IPS-18a (cell line): ENCODE measurements around the gene HEXD.

ENCODE experiments used
- H3K27ac ChIP-seq: one replicate; pipeline ENCODE4 v1.5.1; 2013; ENCODE audit warnings: low read length
- H3K27me3 ChIP-seq: one replicate; pipeline ENCODE4 v1.6.1; 2013; ENCODE audit warnings: mild to moderate bottlenecking, low read length; ENCODE audit not compliant: control insufficient read depth, insufficient read depth
- H3K36me3 ChIP-seq: one replicate; pipeline ENCODE4 v1.6.1; 2013; ENCODE audit warnings: low read depth, low read length; ENCODE audit not compliant: control insufficient read depth
- H3K4me1 ChIP-seq: one replicate; pipeline ENCODE4 v1.6.1; 2013; ENCODE audit warnings: low read depth, low read length; ENCODE audit not compliant: control insufficient read depth
- H3K4me3 ChIP-seq: one replicate; pipeline ENCODE4 v1.5.1; 2013; ENCODE audit warnings: low read length
- H3K9ac ChIP-seq: one replicate; pipeline ENCODE4 v1.6.1; 2013; ENCODE audit warnings: mild to moderate bottlenecking, low read length, moderate library complexity
- H3K9me3 ChIP-seq: one replicate; pipeline ENCODE4 v1.6.1; 2013; ENCODE audit warnings: low read depth, low read length; ENCODE audit not compliant: control insufficient read depth

The HEXD gene

GRCh38 chr17:82433560-82434215 is 15.5 kb downstream of the HEXD start:
- Histone ChIP-seq H3K9me3 (no peaks in the 10 kb centered on the region), H3K4me1 (no peaks in the 10 kb centered on the region), H3K27me3 (no peaks in the 10 kb centered on the region), H3K27ac (no peak overlapping the region), H3K36me3 (peaks cover 6% of the 10 kb centered on the region), H3K9ac (no peak overlapping the region), H3K4me3 (no peak overlapping the region)

- no peak overlapping the region for H3K27ac ChIP-seq
- H3K27me3 ChIP-seq, result no peaks in the 10 kb centered on the region
- H3K4me1 ChIP-seq, result no peaks in the 10 kb centered on the region
- H3K4me3 ChIP-seq, result no peak overlapping the region
- H3K36me3 ChIP-seq, result peaks cover 6% of the 10 kb centered on the region
- H3K9ac ChIP-seq, result no peak overlapping the region
- H3K9me3 ChIP-seq, result no peaks in the 10 kb centered on the region
Measured at GRCh38 chr17:82434216-82434565, 16.0 kb downstream of the HEXD start.

- no peak overlapping the region for H3K27ac ChIP-seq
- peaks cover 6% of the 10 kb centered on the region for H3K36me3 ChIP-seq
- no peaks in the 10 kb centered on the region for H3K27me3 ChIP-seq
Measured at GRCh38 chr17:82435103-82435502, 17.0 kb downstream of the HEXD start.

DNA sequence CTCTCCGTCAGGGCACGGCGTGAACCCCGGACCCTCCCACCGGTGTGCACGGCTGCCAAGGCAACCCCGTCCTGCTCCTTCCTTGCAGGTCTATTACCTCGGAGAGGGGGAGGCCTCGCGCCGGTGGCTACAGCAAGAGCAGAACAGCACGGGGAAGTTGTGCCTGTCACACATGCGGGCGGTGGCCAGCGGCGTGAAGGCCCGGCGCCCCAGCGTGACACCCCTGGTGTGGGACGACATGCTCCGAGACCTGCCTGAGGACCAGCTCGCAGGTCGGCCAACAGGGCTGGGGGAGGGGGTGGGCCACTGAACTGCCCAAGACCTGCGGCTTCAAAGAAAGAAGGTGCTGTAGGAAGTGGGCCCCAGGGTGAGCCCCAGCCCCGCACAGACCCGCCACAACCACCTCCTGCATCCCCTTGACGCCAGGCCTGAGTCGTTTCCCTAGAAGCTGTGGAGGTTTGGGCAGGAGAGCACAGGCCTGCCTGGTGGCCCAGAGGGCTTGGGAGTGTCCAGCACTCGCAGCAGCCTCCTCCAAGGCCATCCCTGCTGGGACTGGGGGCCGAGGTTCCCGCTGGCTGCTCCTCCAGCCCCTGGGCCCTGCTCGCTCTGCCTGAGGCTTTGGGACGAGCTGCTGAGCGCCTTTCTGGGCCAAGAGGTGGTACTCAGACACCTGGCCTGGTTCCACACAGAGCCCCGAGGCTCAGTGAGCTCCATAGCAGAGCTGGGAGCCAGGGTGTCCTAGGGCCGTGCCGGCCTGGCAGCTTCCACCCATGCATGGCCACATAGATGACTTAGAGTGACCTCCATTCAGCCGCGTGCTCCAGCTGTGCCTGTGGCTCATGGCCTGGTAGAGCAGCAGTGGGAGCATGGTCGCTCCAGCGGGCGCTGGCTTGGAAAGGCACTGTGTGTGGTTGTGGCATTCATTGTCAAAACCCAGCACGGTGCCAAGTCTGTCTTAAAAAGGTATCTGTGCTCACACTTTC is 17.7 kb downstream of the HEXD start:
- Histone ChIP-seq H3K27me3 (no peaks in the 10 kb centered on the region), H3K4me3 (no peak overlapping the region), H3K9ac (no peak overlapping the region), H3K4me1 (no peaks in the 10 kb centered on the region), H3K36me3 (peaks cover 6% of the 10 kb centered on the region), H3K9me3 (no peaks in the 10 kb centered on the region), H3K27ac (no peak overlapping the region)

More at GRCh38 chr17:82435103-82435502, 17.0 kb downstream of the HEXD start:
- Histone ChIP-seq H3K9me3 (no peaks in the 10 kb centered on the region), H3K4me1 (no peaks in the 10 kb centered on the region), H3K9ac (no peak overlapping the region), H3K4me3 (no peak overlapping the region)

DNA sequence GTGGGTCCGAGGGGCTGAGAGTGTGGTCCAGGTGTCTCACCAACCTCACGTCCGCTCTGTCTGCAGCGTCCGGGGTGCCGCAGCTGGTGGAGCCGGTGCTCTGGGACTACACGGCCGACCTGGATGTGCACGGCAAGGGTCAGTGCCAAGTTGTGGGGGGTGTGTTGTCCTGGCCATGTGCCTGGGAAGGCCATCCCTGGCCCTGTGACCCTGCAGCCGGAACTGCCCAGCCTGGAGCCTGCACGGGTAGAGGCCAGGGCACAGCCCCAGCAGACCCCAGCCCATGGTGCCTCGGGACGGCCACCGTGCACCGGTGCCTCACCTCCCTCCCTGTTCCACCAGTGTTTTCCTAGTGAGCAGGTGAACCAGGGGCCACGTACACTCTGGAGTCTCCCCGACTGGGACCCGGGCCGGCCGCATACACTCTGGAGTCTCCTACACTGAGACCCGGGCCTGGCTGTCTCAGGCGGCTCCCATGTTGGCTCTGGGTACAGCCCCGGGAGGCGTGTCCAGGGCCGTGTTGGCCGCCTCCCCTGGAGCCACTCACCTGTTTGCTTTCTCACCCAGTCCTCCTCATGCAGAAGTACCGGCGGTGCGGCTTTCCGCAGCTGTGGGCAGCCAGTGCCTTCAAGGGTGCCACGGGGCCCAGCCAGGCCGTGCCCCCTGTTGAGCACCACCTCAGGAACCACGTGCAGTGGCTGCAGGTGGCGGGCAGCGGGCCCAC is 18.6 kb downstream of the HEXD start:
- Histone ChIP-seq H3K36me3 (peaks cover 6% of the 10 kb centered on the region), H3K9ac (no peak overlapping the region), H3K4me1 (no peaks in the 10 kb centered on the region), H3K27me3 (no peaks in the 10 kb centered on the region), H3K4me3 (no peak overlapping the region), H3K27ac (no peak overlapping the region), H3K9me3 (no peaks in the 10 kb centered on the region)

- H3K27me3 ChIP-seq, result no peaks in the 10 kb centered on the region
- H3K27ac ChIP-seq, result no peak overlapping the region
- no peak overlapping the region for H3K4me3 ChIP-seq
- no peak overlapping the region for H3K9ac ChIP-seq
- peaks cover 6% of the 10 kb centered on the region for H3K36me3 ChIP-seq
- H3K9me3 ChIP-seq, result no peaks in the 10 kb centered on the region
- H3K4me1 ChIP-seq, result no peaks in the 10 kb centered on the region
Measured at GRCh38 chr17:82437325-82437668, 19.1 kb downstream of the HEXD start.

DNA sequence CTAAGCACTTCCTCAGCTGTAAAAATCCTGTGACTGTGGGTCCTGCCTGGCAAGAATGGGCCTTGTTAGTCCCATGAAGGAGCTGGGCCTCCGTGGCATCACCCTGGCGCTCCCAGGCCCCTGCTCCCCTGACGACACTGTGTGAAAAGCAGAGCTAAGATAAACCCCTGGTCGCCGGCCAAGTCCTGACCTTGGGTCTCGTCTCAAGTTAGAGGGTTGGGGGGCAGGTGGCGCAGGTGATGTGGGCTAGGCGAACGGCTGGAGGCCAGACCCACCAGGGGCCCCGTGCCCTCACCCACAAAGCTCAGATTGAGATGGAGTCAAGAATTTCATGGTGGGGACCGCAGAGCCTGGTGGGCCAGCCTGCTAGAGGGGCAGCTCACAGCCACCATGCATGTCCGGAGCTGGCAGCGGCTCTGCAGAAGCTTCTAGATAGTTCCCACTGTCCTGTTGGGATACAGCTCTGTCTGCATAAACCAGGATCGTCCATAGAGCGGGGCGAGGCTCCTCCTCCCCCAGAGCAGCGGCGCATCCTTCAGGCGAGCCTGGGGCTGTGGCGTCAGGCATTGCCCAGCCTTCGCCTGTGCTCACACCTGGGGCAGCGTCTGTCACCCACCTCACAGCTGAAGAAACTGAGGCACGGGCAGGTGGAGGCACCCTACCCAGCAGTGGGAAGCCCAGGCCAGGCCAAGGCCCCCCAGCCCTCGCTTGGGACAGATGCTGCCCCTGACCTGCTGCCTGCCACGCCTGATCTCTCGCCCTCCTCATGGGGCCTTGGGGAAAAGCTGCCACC is 20.4 kb downstream of the HEXD start:
- no peak overlapping the region for H3K27ac ChIP-seq
- peaks cover 6% of the 10 kb centered on the region for H3K36me3 ChIP-seq
- H3K4me1 ChIP-seq, result no peaks in the 10 kb centered on the region
- H3K9me3 ChIP-seq, result no peaks in the 10 kb centered on the region
- H3K27me3 ChIP-seq, result no peaks in the 10 kb centered on the region
- no peak overlapping the region for H3K4me3 ChIP-seq
- no peak overlapping the region for H3K9ac ChIP-seq

DNA sequence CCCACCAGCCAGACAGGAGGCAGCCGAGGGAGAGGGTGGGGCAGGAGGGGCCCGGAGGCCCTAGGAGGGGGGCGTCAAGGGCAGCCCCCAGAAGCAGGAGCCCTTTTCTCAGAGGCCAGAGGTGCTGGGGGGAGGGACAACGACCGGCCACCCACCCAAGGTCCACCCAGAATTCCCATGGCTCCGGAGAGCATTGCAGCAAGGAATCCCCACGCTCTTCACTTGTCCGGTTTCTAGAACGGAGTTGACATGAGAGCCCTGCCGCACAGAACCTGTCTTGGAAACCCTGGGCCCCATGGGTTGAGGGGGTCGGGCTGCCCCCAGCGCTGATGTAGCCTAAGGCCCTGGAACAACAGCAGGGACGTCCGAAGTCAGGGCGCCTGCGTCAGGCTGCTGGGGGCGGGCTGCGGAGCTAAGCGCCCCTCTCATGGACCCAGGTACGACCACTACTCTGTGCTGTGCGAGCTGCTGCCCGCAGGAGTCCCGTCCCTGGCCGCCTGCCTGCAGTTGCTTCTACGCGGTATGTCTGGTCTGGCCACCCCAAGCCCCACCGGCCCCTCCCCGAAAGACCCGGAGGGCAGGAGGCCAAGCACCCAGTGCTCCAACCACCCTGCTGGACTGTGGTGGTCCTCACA is 21.2 kb downstream of the HEXD start:
- Histone ChIP-seq H3K27ac (no peak overlapping the region), H3K27me3 (no peaks in the 10 kb centered on the region), H3K4me3 (no peak overlapping the region), H3K9me3 (no peaks in the 10 kb centered on the region), H3K4me1 (no peaks in the 10 kb centered on the region), H3K9ac (no peak overlapping the region), H3K36me3 (peaks cover 6% of the 10 kb centered on the region)

GRCh38 chr17:82439829-82440365 is 21.8 kb downstream of the HEXD start:
- no peak overlapping the region for H3K4me3 ChIP-seq
- no peaks in the 10 kb centered on the region for H3K9me3 ChIP-seq
- peaks cover 6% of the 10 kb centered on the region for H3K36me3 ChIP-seq
- no peak overlapping the region for H3K27ac ChIP-seq
- no peaks in the 10 kb centered on the region for H3K27me3 ChIP-seq
- no peak overlapping the region for H3K9ac ChIP-seq
- no peaks in the 10 kb centered on the region for H3K4me1 ChIP-seq

DNA sequence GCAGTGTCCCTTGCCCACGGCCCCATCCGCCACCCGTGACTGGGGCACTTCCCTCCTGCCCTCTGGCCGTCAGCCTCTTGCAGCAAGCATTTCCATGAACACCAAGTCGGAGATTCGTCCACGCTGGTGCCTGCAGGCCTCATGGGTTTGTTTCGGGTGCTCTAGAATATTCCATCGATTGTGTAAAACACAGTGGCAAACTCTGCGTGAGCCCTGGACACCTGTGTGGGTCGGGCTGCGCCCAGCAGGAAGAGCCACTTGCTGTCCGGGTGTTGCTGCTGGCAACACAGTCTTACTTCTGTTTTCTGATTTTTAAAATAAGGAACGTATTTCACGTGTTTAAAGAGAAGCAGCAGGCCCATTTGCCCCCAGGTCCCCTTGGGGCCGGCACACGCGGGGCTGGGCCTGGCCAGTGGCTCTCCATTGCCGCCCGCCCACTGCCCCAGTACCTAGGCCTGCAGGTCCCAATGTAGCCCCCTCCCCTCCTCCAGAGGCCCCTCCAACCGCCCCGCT is 22.4 kb downstream of the HEXD start:
- H3K27me3 ChIP-seq, result no peaks in the 10 kb centered on the region
- H3K9ac ChIP-seq, result no peak overlapping the region
- no peaks in the 10 kb centered on the region for H3K4me1 ChIP-seq
- H3K9me3 ChIP-seq, result no peaks in the 10 kb centered on the region
- peaks cover 6% of the 10 kb centered on the region for H3K36me3 ChIP-seq
- H3K27ac ChIP-seq, result no peak overlapping the region
- no peak overlapping the region for H3K4me3 ChIP-seq
